IMR-90 (cell line): ENCODE data around the gene UBA52.

Source experiments
- BHLHE40 ChIP-seq: fragments of 150-350 bp; IDR thresholded peaks from 2 replicates; pipeline ENCODE4 v1.6.1; 2016; ENCODE audit warnings: mild to moderate bottlenecking, low read depth, low read length
- FOS ChIP-seq: fragments of 150-350 bp; IDR thresholded peaks from 2 replicates; pipeline ENCODE4 v1.6.1; 2016; ENCODE audit warnings: low read depth, low read length
- MAFK ChIP-seq: IDR thresholded peaks from 2 replicates; pipeline ENCODE4 v1.6.1; 2012; ENCODE audit warnings: low read depth, low read length, improper control_type of control experiment
- MXI1 ChIP-seq: IDR thresholded peaks from 2 replicates; pipeline ENCODE4 v1.6.1; 2012; ENCODE audit warnings: low read depth, mild to moderate bottlenecking, low read length, moderate library complexity, borderline replicate concordance
- POLR2A ChIP-seq: IDR thresholded peaks from 2 replicates; pipeline ENCODE4 v1.6.1; 2012; ENCODE audit warnings: mild to moderate bottlenecking, low read depth, low read length
- RFX5 ChIP-seq: IDR thresholded peaks from 2 replicates; pipeline ENCODE4 v1.8.0; 2012; ENCODE audit warnings: low read depth, mild to moderate bottlenecking, low read length, moderate library complexity
- TF ChIP-seq, protein P1 (sequence below): conservative IDR thresholded peaks from 2 replicates; pipeline ENCODE4 v1.5.1; 2012; ENCODE audit warnings: mild to moderate bottlenecking, low read depth, low read length, improper control_type of control experiment
- TF ChIP-seq, protein P2 (sequence below): fragments of 150-350 bp; IDR thresholded peaks from 2 replicates; pipeline ENCODE4 v1.6.1; 2016; ENCODE audit warnings: low read depth, mild to moderate bottlenecking, low read length, moderate library complexity, borderline replicate concordance

DNA sequence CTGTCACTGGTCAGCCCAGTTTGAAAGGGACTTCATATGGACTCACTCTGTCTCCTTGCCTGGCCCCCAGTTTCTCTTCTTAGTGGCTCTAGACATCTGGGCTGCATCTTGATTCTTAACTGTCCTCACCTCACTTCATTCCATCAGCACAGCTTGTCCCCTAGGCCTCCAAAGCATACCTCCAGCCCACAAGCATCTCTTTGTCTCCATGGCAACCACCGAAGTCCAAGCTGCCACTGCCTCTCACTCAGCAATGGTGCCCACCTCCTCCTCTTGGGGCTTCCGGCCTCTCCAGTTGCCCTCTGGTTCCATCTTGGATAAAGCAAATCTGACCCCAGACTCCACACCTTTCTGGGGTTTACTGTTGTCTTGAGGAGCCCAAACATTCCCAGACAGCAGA, 55.2 kb downstream of the UBA52 start:
- TF ChIP-seq POLR2A = no peak
- TF ChIP-seq, protein P1, sequence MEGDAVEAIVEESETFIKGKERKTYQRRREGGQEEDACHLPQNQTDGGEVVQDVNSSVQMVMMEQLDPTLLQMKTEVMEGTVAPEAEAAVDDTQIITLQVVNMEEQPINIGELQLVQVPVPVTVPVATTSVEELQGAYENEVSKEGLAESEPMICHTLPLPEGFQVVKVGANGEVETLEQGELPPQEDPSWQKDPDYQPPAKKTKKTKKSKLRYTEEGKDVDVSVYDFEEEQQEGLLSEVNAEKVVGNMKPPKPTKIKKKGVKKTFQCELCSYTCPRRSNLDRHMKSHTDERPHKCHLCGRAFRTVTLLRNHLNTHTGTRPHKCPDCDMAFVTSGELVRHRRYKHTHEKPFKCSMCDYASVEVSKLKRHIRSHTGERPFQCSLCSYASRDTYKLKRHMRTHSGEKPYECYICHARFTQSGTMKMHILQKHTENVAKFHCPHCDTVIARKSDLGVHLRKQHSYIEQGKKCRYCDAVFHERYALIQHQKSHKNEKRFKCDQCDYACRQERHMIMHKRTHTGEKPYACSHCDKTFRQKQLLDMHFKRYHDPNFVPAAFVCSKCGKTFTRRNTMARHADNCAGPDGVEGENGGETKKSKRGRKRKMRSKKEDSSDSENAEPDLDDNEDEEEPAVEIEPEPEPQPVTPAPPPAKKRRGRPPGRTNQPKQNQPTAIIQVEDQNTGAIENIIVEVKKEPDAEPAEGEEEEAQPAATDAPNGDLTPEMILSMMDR = no peak
- no peak for TF ChIP-seq MXI1
- TF ChIP-seq BHLHE40 = no peak
- TF ChIP-seq, protein P2, sequence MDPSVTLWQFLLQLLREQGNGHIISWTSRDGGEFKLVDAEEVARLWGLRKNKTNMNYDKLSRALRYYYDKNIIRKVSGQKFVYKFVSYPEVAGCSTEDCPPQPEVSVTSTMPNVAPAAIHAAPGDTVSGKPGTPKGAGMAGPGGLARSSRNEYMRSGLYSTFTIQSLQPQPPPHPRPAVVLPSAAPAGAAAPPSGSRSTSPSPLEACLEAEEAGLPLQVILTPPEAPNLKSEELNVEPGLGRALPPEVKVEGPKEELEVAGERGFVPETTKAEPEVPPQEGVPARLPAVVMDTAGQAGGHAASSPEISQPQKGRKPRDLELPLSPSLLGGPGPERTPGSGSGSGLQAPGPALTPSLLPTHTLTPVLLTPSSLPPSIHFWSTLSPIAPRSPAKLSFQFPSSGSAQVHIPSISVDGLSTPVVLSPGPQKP = no peak
- no peak for TF ChIP-seq MAFK
- no peak for TF ChIP-seq FOS
- TF ChIP-seq RFX5 = no peak
